Endodermal cell (in vitro differentiated cells): ENCODE results near the gene SPOUT1. TPM values are rescaled to one million over a fixed set of nuclear protein-coding genes. Genes with fewer than 3 reads are reported as not detected.

Experiments
- DNase-seq: peaks from one replicate; pipeline ENCODE4 v3.0.0-alpha.2; 2017
- H3K27ac ChIP-seq: 2 replicates; pipeline ENCODE4 v1.5.1; 2013; ENCODE audit warnings: mild to moderate bottlenecking, low read depth, low read length, moderate library complexity
- H3K27me3 ChIP-seq: 2 replicates; pipeline ENCODE4 v1.6.1; 2013; ENCODE audit warnings: mild to moderate bottlenecking, low read length, moderate library complexity; ENCODE audit not compliant: insufficient read depth, control insufficient read depth, poor library complexity, severe bottlenecking
- H3K36me3 ChIP-seq: 2 replicates; pipeline ENCODE4 v1.7.0; 2013; ENCODE audit warnings: mild to moderate bottlenecking, low read length, moderate library complexity; ENCODE audit not compliant: control insufficient read depth, insufficient read depth
- H3K4me1 ChIP-seq: one replicate; pipeline ENCODE4 v1.7.0; 2013; ENCODE audit warnings: low read length; ENCODE audit not compliant: control insufficient read depth, insufficient read depth
- H3K4me3 ChIP-seq: 2 replicates; pipeline ENCODE4 v1.5.1; 2013; ENCODE audit warnings: mild to moderate bottlenecking, low read length, moderate library complexity
- H3K9ac ChIP-seq: 2 replicates; pipeline ENCODE4 v1.6.1; 2013; ENCODE audit warnings: mild to moderate bottlenecking, low read length, moderate library complexity; ENCODE audit not compliant: poor library complexity, severe bottlenecking; ENCODE audit errors: extremely low read depth
- H3K9me3 ChIP-seq: 2 replicates; pipeline ENCODE4 v1.6.1; 2013; ENCODE audit warnings: mild to moderate bottlenecking, low read length, moderate library complexity; ENCODE audit not compliant: control insufficient read depth
- H3K27ac Mint-ChIP-seq: 2 replicates; pipeline ENCODE4 v1.8.0; 2020; ENCODE audit warnings: mixed read lengths
- H3K27me3 Mint-ChIP-seq: 2 replicates; pipeline ENCODE4 v1.8.0; 2021; ENCODE audit warnings: mild to moderate bottlenecking, mixed read lengths; ENCODE audit not compliant: insufficient read depth
- H3K36me3 Mint-ChIP-seq: 2 replicates; pipeline ENCODE4 v1.8.0; 2020; ENCODE audit warnings: low read depth, mixed read lengths
- H3K4me1 Mint-ChIP-seq: 2 replicates; pipeline ENCODE4 v1.8.0; 2020; ENCODE audit warnings: mixed read lengths
- H3K4me3 Mint-ChIP-seq: 2 replicates; pipeline ENCODE4 v1.8.0; 2020; ENCODE audit warnings: mild to moderate bottlenecking, moderate library complexity, mixed read lengths
- H3K9me3 Mint-ChIP-seq: 2 replicates; pipeline ENCODE4 v1.8.0; 2020; ENCODE audit warnings: mild to moderate bottlenecking, mixed read lengths
- CTCF ChIP-seq: fragments of 200-600 bp; sonication (generic); conservative IDR thresholded peaks from 2 replicates; pipeline ENCODE4 v1.5.0; 2021; ENCODE audit warnings: antibody characterized with exemption, mild to moderate bottlenecking
- WGBS, 2 experiments: methylation state at CpG; one replicate each; pipeline versions ENCODE4 v1.1.5 to v1.1.7; 2013; ENCODE audit warnings: missing lambda C conversion rate in 2 of 2, mixed read lengths in 1 of 2; ENCODE audit not compliant: insufficient coverage in 1 of 2, insufficient read length in 1 of 2; 5-methylcytosine and 5-hydroxymethylcytosine counted together
- total RNA-seq, 2 donors: library from RNA; stranded (reverse); fragmentation: NEBNext Ultra II Directional in 1 of 2; extraction: Animal tissue kit (Norgen Biotek cat#: 25700) in 1 of 2; gene quantifications; 2 replicates in 1 of 2; 3 replicates in 1 of 2; pipeline ENCODE4 v1.2.1, GENCODE V29; 2021

Gene SPOUT1
- total RNA-seq, 2 donors from 2014 or later = 66.9 to 86.5 TPM

GRCh38 chr9:128790536-128790935 is 39.1 kb downstream of the SPOUT1 start:
- 95% methylated on average over 4 of the region's 4 CpGs; no CpG with 5 or more reads in 1 of the 2 experiments for WGBS, 2 experiments
- no peak for TF ChIP-seq CTCF
- Histone ChIP-seq H3K27ac (no peak overlapping the region), H3K9me3 (no peaks in the 10 kb centered on the region), H3K27me3 (no peaks in the 10 kb centered on the region), H3K4me3 (no peak overlapping the region), H3K4me1 (peaks cover 7% of the 10 kb centered on the region), H3K9ac (no peak overlapping the region), H3K36me3 (peaks cover 47% of the 10 kb centered on the region)
- Mint-ChIP-seq H3K9me3 (no peaks in the 10 kb centered on the region), H3K27ac (no peak overlapping the region), H3K4me1 (peaks cover 12% of the 10 kb centered on the region), H3K4me3 (no peak overlapping the region), H3K27me3 (no peaks in the 10 kb centered on the region), H3K36me3 (peaks cover 44% of the 10 kb centered on the region)
- no peak for DNase-seq

DNA sequence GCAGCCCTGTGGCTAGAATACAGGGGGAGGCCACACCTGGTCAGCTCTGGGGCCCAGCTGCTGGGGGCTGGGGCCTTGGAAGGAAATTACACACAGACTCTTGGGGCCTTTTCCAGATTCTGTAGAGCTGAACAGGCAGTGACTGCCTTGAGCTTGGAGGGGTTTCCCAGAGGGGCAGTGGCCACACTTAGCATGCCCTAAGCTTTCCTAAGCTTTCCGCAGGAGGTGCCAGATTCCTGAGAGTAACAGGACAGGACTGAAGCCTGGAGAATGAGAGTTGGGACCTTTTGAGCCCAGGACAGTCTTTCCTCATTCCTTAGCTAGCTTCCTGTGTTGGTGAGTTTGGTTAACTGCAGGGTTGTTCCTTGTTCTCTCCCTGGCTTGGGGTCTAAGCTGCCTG is 41.1 kb downstream of the SPOUT1 start:
- peaks cover 31% of the 10 kb centered on the region for H3K36me3 Mint-ChIP-seq
- Histone ChIP-seq H3K27ac (no peak overlapping the region), H3K36me3 (peaks cover 42% of the 10 kb centered on the region), H3K4me3 (peak overlapping the region; percentile 95), H3K9ac (peak overlapping the region; percentile 16), H3K27me3 (no peaks in the 10 kb centered on the region), H3K9me3 (no peaks in the 10 kb centered on the region), H3K4me1 (peaks cover 7% of the 10 kb centered on the region)
- 89 to 90% methylated on average over 1 of the region's 1 CpG for WGBS, 2 experiments
- TF ChIP-seq CTCF = no peak
- peak; percentile 60 for DNase-seq
- H3K27me3 Mint-ChIP-seq = no peaks in the 10 kb centered on the region
- H3K4me3 Mint-ChIP-seq = peak overlapping the region; percentile 85
- H3K9me3 Mint-ChIP-seq = no peaks in the 10 kb centered on the region
- peak overlapping the region; percentile 83 for H3K27ac Mint-ChIP-seq
- H3K4me1 Mint-ChIP-seq = peaks cover 12% of the 10 kb centered on the region

- peak overlapping the region; percentile 73 for H3K9ac ChIP-seq
- no peak for DNase-seq
- H3K36me3 Mint-ChIP-seq = peaks cover 23% of the 10 kb centered on the region
- H3K4me3 ChIP-seq = peak overlapping the region; percentile 95
- H3K4me3 Mint-ChIP-seq = peak overlapping the region; percentile 85
- no peak for TF ChIP-seq CTCF
- H3K27ac ChIP-seq = no peak overlapping the region
- H3K36me3 ChIP-seq = peaks cover 34% of the 10 kb centered on the region
- peaks cover 12% of the 10 kb centered on the region for H3K4me1 Mint-ChIP-seq
- no peaks in the 10 kb centered on the region for H3K9me3 ChIP-seq
- peaks cover 7% of the 10 kb centered on the region for H3K4me1 ChIP-seq
- no peaks in the 10 kb centered on the region for H3K27me3 ChIP-seq
- H3K27ac Mint-ChIP-seq = peak overlapping the region; percentile 83
- no peaks in the 10 kb centered on the region for H3K27me3 Mint-ChIP-seq
- H3K9me3 Mint-ChIP-seq = peaks cover 2% of the 10 kb centered on the region
- WGBS, 2 experiments = 10 to 29% methylated on average over 2 to 6 of the region's 7 CpGs
Measured at GRCh38 chr9:128787659-128788058, 41.9 kb downstream of the SPOUT1 start.
